GM18861 (cell line): ENCODE data around the gene ZNF804A.
"Not testable (repeated sequence)": the region's sequence is repeated elsewhere in the genome, so short reads cannot be mapped to it uniquely, and the experiment has no call there.

Experiments
- ATAC-seq: cut with Tn5 transposase; IDR thresholded peaks from one replicate; pipeline ENCODE4 v1.9.1; 2021; ENCODE audit not compliant: unreplicated experiment

The ZNF804A gene

DNA sequence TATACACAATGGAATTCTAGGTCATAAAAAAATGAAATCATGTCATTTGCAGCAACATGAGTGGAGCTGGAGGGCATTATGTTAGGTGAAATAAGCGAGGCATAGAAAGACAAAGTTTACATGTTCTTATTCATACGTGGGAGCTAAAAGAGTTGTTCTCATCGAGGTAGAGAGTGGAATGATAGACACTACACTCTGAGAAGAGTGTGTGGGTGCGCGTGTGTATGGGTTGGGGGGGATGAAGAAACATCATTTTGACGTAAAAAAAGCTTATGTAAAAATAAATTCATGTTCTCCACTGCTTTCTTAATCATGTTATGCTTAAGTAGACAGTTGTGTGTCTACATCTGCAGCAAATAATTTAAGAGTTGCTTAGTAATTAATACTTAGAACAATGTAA, 123.6 kb downstream of the ZNF804A start:
- no peak for ATAC-seq

DNA sequence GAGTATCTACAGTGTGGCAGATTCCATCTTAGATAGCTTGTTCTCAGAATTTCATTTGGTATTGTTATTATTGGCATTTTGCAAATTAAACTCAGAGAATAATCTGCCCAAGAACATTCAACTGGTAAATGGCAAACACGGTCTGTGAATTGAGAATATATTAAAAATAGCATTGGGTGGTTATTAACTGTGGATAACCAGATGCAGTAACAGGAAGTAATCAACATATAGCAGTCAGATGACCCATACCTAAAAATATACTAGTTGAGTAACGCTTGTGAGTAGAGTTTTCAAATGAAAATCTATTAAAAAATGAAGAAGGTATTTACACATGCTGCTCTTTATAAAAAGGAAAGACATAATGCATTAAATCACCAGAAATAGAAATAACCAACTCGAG, 129.5 kb downstream of the ZNF804A start:
- no peak for ATAC-seq

DNA sequence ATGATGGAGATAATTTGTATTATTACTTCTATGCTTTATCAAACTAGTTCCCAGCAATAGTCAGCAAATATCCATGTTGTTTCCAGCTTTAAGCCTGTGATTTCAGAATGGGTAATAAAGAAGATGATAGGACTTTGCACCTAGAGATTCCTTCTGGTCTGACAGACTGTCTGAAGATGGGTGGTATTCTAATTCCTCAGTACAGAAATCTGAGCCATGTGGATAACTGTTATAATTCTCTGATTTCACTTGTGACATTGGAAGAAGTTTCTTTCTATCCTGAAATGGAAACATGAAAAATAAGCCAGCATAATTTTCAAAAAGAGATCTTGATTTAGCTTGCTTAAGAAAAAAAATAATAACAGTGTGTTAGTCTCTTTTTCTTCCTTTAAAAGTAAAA, 130.1 kb downstream of the ZNF804A start:
- no peak for ATAC-seq

- no peak for ATAC-seq
Observed at GRCh38 chr2:184729581-184729980, 131.3 kb downstream of the ZNF804A start.

DNA sequence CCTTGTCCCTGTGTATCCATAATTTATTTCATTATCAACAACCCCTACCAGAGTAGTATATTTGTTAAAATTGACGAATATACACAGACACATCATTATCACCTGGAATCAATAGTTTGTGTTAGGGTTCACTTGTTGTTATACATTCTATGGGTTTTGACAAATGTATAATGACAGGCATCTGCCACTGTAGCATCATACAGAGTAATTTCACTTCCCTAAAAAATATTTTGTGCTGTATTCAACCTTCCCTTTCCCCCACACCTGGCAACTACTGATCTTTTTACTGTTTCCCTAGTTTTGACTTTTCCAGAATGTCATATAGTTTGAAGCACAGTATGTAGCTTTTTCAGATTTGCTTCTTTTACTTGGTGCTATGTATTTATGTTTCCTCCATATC, 132.0 kb downstream of the ZNF804A start:
- peak; percentile 78 for ATAC-seq

- ATAC-seq: no peak
Observed at GRCh38 chr2:184734338-184734737, 136.0 kb downstream of the ZNF804A start.

- ATAC-seq: no peak
Observed at GRCh38 chr2:184735611-184736010, 137.3 kb downstream of the ZNF804A start.

DNA sequence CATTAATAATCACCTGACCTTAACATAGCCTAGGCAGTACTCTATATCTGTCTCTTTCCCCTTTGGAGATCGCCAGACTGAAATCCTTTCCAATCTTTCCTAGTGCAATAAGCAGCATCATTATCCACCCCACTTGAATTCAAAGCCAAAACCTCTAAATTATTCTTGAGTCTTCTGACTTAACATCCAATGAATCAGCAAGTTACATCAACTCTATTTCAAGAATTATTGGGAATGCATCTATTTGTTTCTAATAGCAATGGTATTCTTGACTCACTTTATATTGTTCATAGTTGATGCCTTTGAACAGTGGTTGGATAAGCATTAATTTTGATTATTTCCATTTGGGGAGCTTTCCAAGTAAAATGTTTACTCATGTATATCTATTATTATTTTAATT, 144.8 kb downstream of the ZNF804A start:
- no peak for ATAC-seq

DNA sequence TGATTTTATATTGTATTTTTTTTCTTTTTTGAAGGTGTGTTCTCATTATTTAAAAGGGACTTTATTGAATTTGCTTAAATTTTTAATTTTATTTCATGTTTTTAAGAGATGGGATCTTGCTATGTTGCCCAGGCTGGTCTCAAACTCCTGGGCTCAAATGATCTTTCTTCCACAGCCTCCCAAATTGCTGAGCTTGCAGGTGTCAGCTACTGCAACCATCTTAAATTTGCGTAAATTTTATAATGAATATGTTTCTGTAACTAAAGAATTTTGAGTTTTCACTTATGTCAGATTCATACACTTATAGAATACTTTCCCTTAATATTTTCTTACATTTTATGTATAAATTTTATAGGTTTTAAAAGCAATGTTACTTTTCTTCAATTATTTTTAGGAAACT, 157.8 kb downstream of the ZNF804A start:
- ATAC-seq: no peak

- ATAC-seq: no peak
Observed at GRCh38 chr2:184756885-184757284, 158.6 kb downstream of the ZNF804A start.

- ATAC-seq: not testable (repeated sequence)
Observed at GRCh38 chr2:184759557-184760255, 161.4 kb downstream of the ZNF804A start.

DNA sequence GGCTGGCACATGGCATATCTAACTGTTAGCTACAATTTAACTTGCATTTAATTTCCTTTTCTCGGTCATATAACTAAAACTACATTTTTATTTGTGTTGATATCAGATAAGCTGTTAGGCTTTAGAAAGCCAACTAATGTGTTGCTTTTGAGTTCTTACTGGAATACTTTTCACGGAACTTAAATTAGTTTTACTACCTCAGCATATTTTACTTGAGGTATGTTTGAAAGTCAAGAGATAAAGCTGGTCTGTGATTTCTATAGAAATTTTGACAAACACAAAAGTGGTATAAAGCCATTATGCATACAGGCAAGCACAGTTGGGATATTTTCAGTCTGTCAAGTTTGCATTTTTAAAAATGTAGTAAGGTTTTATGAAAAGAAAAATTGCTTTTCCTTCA, 162.6 kb downstream of the ZNF804A start:
- ATAC-seq: no peak

GRCh38 chr2:184765112-184765895, 167.0 kb downstream of the ZNF804A start:
- no peak for ATAC-seq

- ATAC-seq: no peak
Observed at GRCh38 chr2:184767059-184767458, 168.7 kb downstream of the ZNF804A start.

- no peak for ATAC-seq
Observed at GRCh38 chr2:184769023-184769422, 170.7 kb downstream of the ZNF804A start.

DNA sequence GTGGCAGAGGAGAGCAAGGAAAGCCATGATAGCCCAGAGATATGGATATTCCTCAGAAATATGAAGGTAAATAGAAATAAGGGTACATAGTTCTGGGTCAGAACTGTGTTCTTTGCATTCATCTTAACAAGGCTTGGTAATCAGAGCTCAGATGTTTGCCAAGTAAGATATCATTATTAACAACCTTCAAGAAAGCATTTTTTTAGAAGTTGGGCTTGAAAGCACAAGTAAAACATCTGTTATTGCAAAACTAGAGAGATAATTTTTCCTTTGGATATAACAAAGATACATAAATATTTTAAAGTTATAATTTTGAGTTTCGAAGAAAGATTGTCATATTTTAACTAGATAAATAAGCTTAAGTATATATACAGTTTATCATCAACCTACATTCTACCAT, 171.4 kb downstream of the ZNF804A start:
- ATAC-seq: no peak

DNA sequence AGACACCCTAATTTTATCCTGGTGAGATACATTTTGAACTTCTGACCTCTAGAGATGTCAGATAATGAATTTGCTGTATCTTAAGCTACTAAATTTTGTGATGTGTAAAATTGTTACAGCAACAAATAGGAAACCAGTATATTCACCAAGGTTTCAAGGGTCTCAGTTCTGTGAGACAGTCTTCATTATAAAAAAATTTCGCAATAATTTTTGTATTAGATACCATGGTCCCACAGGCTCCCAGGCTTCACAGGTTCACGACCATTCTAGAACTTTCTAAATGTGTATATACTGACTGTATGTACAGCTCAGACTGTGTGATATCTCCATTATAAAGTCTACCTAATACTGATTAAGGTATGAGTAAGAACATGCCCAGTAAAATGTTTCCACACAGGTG, 181.4 kb downstream of the ZNF804A start:
- no peak for ATAC-seq

DNA sequence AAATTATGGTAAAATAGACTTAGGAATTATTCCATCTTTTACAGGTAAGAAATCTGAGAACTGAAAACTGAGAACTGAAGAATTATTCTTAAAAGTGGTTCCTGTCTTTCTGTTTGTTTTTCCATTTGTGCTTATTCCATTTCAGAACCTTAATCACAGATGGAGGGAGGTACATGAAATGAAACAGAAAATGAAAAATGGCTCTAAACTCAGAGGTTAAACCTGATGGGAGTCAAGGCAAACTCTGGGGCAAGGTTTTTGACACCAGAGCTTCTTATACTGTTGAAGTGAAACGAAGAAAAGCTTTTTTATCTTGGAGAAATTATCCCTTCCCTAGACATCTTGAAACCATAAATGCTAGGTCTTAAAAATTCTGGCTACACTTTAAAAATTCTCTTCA, 182.1 kb downstream of the ZNF804A start:
- no peak for ATAC-seq

DNA sequence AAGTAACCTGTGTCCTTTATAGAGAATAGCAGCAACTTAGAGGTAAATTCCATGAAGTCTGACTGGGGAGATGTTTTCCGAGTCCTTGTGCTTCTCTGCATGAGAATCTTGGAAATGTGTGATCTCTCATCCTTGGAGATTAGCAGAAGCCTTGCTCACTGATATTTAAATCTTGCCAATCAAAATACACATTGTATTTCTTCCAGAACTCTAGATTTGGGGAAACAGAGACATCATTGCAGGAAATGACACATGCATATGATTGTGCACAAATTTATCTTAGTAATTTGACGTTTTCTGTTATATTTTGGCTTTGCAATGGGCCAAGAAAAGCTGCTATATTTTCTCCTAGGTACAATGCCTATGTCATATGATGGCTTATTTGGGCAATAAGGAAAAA, 182.6 kb downstream of the ZNF804A start:
- ATAC-seq: no peak

DNA sequence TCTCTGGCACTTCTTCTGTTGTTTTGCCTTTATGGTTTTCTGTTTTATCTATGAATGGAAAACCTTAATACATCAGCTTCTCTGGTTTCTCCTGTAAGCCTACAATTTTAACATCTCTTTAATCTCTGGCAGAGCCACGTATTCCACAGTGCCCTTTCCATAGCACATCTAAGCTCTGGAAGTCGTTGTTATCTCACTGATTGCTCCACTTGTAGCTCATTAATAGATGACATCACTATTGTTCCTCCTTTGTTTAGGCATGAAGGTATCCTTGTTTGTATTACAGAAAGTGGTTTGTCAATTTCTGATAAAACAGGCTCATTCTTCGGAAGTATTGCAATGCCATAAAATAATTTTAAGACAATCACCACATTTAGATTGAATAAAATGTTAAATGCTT, 185.2 kb downstream of the ZNF804A start:
- ATAC-seq: no peak

GRCh38 chr2:184793176-184793575, 194.8 kb downstream of the ZNF804A start:
- ATAC-seq: no peak

GRCh38 chr2:184799379-184799778, 201.1 kb downstream of the ZNF804A start:
- ATAC-seq: no peak

GRCh38 chr2:184814421-184814820, 216.1 kb downstream of the ZNF804A start:
- no peak for ATAC-seq
